K562 (cell line): ENCODE data around the gene SAMD14. TPM values are rescaled to one million over a fixed set of nuclear protein-coding genes. Genes with fewer than 3 reads are reported as not detected.
A peak's percentile ranks its signal among the peaks of the same experiment; 100 is the strongest.

Experiments used
- ARID4B ChIP-seq: sonication (generic); formaldehyde crosslinking; IDR thresholded peaks from 2 replicates; pipeline ENCODE4 v1.8.0; 2022; ENCODE audit warnings: mild to moderate bottlenecking, missing genetic modification reagents
- E2F6 ChIP-seq, 2 experiments: IDR thresholded peaks; 2 replicates each; pipeline ENCODE4 v1.6.1; 2011; ENCODE audit warnings: borderline replicate concordance in 1 of 2, control low read depth in 1 of 2, low read depth in 1 of 2, low read length in 1 of 2, mild to moderate bottlenecking in 1 of 2, mixed read lengths in 1 of 2, moderate library complexity in 1 of 2; ENCODE audit not compliant: insufficient read depth in 1 of 2, insufficient read length in 1 of 2, poor library complexity in 1 of 2, severe bottlenecking in 1 of 2; ENCODE audit errors: extremely low read depth in 1 of 2
- VEZF1 ChIP-seq: fragments of 200-800 bp; sonication (Bioruptor generic); IDR thresholded peaks from 2 replicates; pipeline ENCODE4 v1.6.1; 2017; ENCODE audit warnings: missing genetic modification characterization, missing compliant biosample characterization
- polyA plus RNA-seq, 8 experiments: library from polyadenylated mRNA; depleted of rRNA in 4 of 8; stranded (reverse) in 5 of 8; unstranded in 3 of 8; fragments of >200 nt; fragmentation: Nextera tagmentation in 2 of 8; fragmentation: Illumina TruSeq in 1 of 8; extraction: Ambion mirVana in 2 of 8; extraction: Trizol in 1 of 8; gene quantifications; 2 replicates each; pipeline versions ENCODE4 v1.2.1 to v1.2.3, GENCODE V29; 2011 to 2014; ENCODE audit warnings: inconsistent platforms in 1 of 8, missing spikeins in 1 of 8
- total RNA-seq, 7 experiments: library from RNA; depleted of rRNA in 6 of 7; stranded (reverse); fragments of >200 nt in 6 of 7; fragmentation: Illumina TruSeq in 2 of 7; extraction: Trizol in 2 of 7; gene quantifications; 2 replicates each; pipeline versions ENCODE4 v1.2.1 to v1.2.3, GENCODE V29; 2011 to 2021; ENCODE audit warnings: low replicate concordance in 1 of 7

The SAMD14 gene
- total and polyA plus RNA-seq, 9 of the 15 experiments (the other 6 are each of a cell fraction or from before 2014, with no cell fraction given): 0.04 to 0.07 TPM; not detected in 7

- peak; percentile 47; the same call in 1 of the 2 replicates for TF ChIP-seq ARID4B (CRISPR knock-in tag)
- peak in 1 of 2 experiments; percentile 28 for TF ChIP-seq E2F6 (IDR thresholded peaks at IDR 0.05; ENCODE audit: borderline replicate concordance in 1 of 2, extremely low read depth in 1 of 2, insufficient read depth in 1 of 2, insufficient read length in 1 of 2, low read depth in 1 of 2, low read length in 1 of 2, poor library complexity in 1 of 2, severe bottlenecking in 1 of 2)
- TF ChIP-seq VEZF1: peak; percentile 61; the same call in 1 of the 2 replicates
Observed at GRCh38 chr17:50148226-50149090, 18.5 kb upstream of the SAMD14 start (continued).
